PC-3 (cell line): ENCODE results near the gene ATP2B2. TPM values are rescaled to one million over a fixed set of nuclear protein-coding genes. Genes with fewer than 3 reads are reported as not detected.

ENCODE experiments used
- ATAC-seq: fragments of 200-7000 bp; cut with Tn5 transposase; 2 replicates; pipeline ENCODE4 v1.9.1; 2020; ENCODE audit warnings: mild to moderate bottlenecking, moderate library complexity
- BruUV-seq: library from RNA; stranded (reverse); fragments of 400-500 nt; replicated peaks from 2 replicates; lab custom pipeline; 2021; lab: Mats Ljungman, UMichigan
- CTCF ChIA-PET: fragments of 300-600 bp; sonication (Branson Sonifier 250); formaldehyde crosslinking; loops from one replicate; lab custom pipeline; 2022; ENCODE audit warnings: antibody characterized with exemption; lab: Charles Lee
- POLR2A ChIA-PET: fragments of 300-600 bp; sonication (Branson Sonifier 250); formaldehyde crosslinking; loops from one replicate; lab custom pipeline; 2022; ENCODE audit warnings: antibody characterized with exemption; ENCODE audit not compliant: unreplicated experiment; lab: Charles Lee
- DNase-seq: peaks from one replicate; pipeline ENCODE4 v3.0.0-alpha.2; 2015
- H2AFZ ChIP-seq: fragments of 300-600 bp; sonication (generic); 2 replicates; pipeline ENCODE4 v1.6.0; 2016; ENCODE audit warnings: antibody characterized with exemption, low read length
- H3F3A ChIP-seq: fragments of 300-600 bp; sonication (generic); one replicate; pipeline ENCODE4 v1.6.0; 2017; ENCODE audit warnings: antibody characterized with exemption, low read length, control low read depth, mild to moderate bottlenecking; ENCODE audit not compliant: unreplicated experiment
- H3K27ac ChIP-seq: fragments of 300-600 bp; sonication (generic); 2 replicates; pipeline ENCODE4 v1.5.1; 2016; ENCODE audit warnings: mild to moderate bottlenecking, low read length
- H3K27me3 ChIP-seq: fragments of 300-600 bp; sonication (generic); 2 replicates; pipeline ENCODE4 v1.6.1; 2016; ENCODE audit warnings: low read length, mixed read lengths
- H3K36me3 ChIP-seq: fragments of 300-600 bp; sonication (generic); 2 replicates; pipeline ENCODE4 v1.6.1; 2016; ENCODE audit warnings: low read depth, mixed run types, low read length, mixed read lengths
- H3K4me1 ChIP-seq: fragments of 300-600 bp; sonication (generic); 2 replicates; pipeline ENCODE4 v1.5.1; 2016; ENCODE audit warnings: low read length; ENCODE audit not compliant: insufficient read depth
- H3K4me2 ChIP-seq: fragments of 300-600 bp; sonication (generic); 2 replicates; pipeline ENCODE4 v1.6.0; 2016; ENCODE audit warnings: low read length
- H3K4me3 ChIP-seq: fragments of 300-600 bp; sonication (generic); 2 replicates; pipeline ENCODE4 v1.5.1; 2016; ENCODE audit warnings: mild to moderate bottlenecking, low read length, mixed read lengths
- H3K79me2 ChIP-seq: fragments of 300-600 bp; sonication (generic); 2 replicates; pipeline ENCODE4 v1.6.1; 2017; ENCODE audit warnings: low read length, mixed read lengths
- H3K9ac ChIP-seq: fragments of 300-600 bp; sonication (generic); 2 replicates; pipeline ENCODE4 v1.6.0; 2016; ENCODE audit warnings: mild to moderate bottlenecking, low read length
- H3K9me2 ChIP-seq: fragments of 300-600 bp; sonication (generic); replicated peaks from 2 replicates; pipeline ENCODE4 v1.6.1; 2016; ENCODE audit warnings: mixed run types, low read length, mixed read lengths
- H3K9me3 ChIP-seq: fragments of 300-600 bp; sonication (generic); 2 replicates; pipeline ENCODE4 v1.6.1; 2016; ENCODE audit warnings: low read length, mixed read lengths
- H4K20me1 ChIP-seq: fragments of 300-600 bp; sonication (generic); 2 replicates; pipeline ENCODE4 v1.6.1; 2016; ENCODE audit warnings: low read length, mixed read lengths
- CTCF ChIP-seq: fragments of 300-600 bp; sonication (generic); conservative IDR thresholded peaks from 2 replicates; pipeline ENCODE4 v1.5.1; 2017; ENCODE audit warnings: antibody characterized with exemption, low read depth, mild to moderate bottlenecking, low read length
- EZH2 ChIP-seq: fragments of 300-600 bp; sonication (generic); IDR thresholded peaks from one replicate; pipeline ENCODE4 v1.6.1; 2017; ENCODE audit warnings: antibody characterized with exemption, mild to moderate bottlenecking, low read length; ENCODE audit not compliant: unreplicated experiment
- EZH2phosphoT487 ChIP-seq: fragments of 300-600 bp; sonication (generic); IDR thresholded peaks from 2 replicates; pipeline ENCODE4 v1.6.1; 2018; ENCODE audit warnings: mild to moderate bottlenecking, antibody characterized with exemption, low read length, borderline replicate concordance
- intact Hi-C: fragments of 100-400 bp; cut with micrococcal nuclease; formaldehyde crosslinking; loops from 2 replicates; pipeline ENCODE4 v1.9.0; 2023
- total RNA-seq: library from RNA; depleted of rRNA; stranded (reverse); fragments of >200 nt; gene quantifications from 2 replicates; pipeline ENCODE4 v1.2.3, GENCODE V29; 2014

Gene ATP2B2
- total RNA-seq, 1 experiment from 2014 or later: not detected

DNA sequence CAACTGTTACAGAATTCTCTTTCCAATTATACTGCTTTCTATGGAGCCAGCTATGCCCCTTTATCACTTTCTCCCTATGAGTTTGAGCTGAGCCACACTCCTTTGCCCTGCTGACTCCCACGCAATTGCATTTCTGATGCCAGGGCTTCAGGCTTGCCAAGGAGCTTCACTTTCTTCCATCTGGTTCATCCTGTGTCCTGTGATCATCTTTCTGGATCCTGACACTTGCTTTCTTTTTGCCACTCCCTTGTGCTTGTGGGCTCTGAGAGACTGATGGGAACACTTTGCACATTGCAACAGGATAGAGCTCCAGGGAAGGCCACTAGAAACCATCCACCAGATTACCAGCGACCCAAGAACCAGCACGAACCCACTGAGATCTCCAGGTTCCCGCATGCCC, 107.5 kb downstream of the ATP2B2 start:
- no peaks in the 10 kb centered on the region for H3K4me1 ChIP-seq
- no peaks in the 10 kb centered on the region for H3F3A ChIP-seq
- no peaks in the 10 kb centered on the region for H3K27me3 ChIP-seq
- no peak for ATAC-seq
- no peak overlapping the region for H3K4me2 ChIP-seq
- no peak for DNase-seq
- TF ChIP-seq CTCF (no peak), EZH2phosphoT487 (no peak), EZH2 (no peak)
- no peak overlapping the region for H3K27ac ChIP-seq
- no peak overlapping the region for H3K9ac ChIP-seq
- ChIA-PET CTCF (no interaction called here), POLR2A (no interaction called here)
- H2AFZ ChIP-seq: no peak overlapping the region
- no peaks in the 10 kb centered on the region for H3K36me3 ChIP-seq
- intact Hi-C loops: no loop called here
- no TSS peak for BruUV-seq
- H3K9me3 ChIP-seq: no peaks in the 10 kb centered on the region
- H4K20me1 ChIP-seq: no peaks in the 10 kb centered on the region
- no peaks in the 10 kb centered on the region for H3K9me2 ChIP-seq
- no peak overlapping the region for H3K4me3 ChIP-seq
- no peaks in the 10 kb centered on the region for H3K79me2 ChIP-seq

DNA sequence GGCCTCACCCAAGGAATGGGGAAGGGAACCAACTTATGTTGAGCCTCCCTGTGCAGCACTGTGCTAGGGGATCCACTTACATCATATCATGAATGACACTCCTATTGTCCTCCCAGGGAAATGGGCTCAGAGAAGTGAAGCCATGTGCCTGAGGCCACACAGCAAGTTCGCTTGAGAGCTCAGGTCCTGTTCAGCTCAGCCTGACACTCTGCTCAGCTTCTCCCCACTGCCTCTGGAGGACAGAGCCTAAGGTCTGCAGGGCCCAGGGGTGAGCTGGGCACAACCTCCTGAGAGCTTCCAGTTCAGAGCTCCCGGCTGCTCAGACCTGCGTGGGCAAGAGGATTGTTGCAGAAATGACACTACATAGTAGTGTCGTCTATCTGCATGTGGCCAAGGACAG, 108.5 kb downstream of the ATP2B2 start:
- TF ChIP-seq EZH2: no peak
- TF ChIP-seq CTCF: no peak
- CTCF ChIA-PET: no interaction called here

GRCh38 chr3:10396083-10396482, 109.3 kb downstream of the ATP2B2 start:
- no peak overlapping the region for H3K27ac ChIP-seq
- no peaks in the 10 kb centered on the region for H3F3A ChIP-seq
- intact Hi-C loops: no loop called here
- H4K20me1 ChIP-seq: no peaks in the 10 kb centered on the region
- no peaks in the 10 kb centered on the region for H3K4me1 ChIP-seq
- H3K79me2 ChIP-seq: no peaks in the 10 kb centered on the region
- no peak overlapping the region for H2AFZ ChIP-seq
- no peak overlapping the region for H3K9ac ChIP-seq
- no peaks in the 10 kb centered on the region for H3K36me3 ChIP-seq
- DNase-seq: peak; percentile 37
- H3K27me3 ChIP-seq: no peaks in the 10 kb centered on the region
- H3K9me3 ChIP-seq: no peaks in the 10 kb centered on the region
- no TSS peak for BruUV-seq
- POLR2A ChIA-PET: no interaction called here
- CTCF ChIA-PET: no interaction called here
- H3K9me2 ChIP-seq: no peaks in the 10 kb centered on the region
- no peak for TF ChIP-seq CTCF
- TF ChIP-seq EZH2phosphoT487: no peak
- no peak for TF ChIP-seq EZH2
- no peak overlapping the region for H3K4me2 ChIP-seq
- H3K4me3 ChIP-seq: no peak overlapping the region
- ATAC-seq: no peak

More for the DNA sequence above, 108.5 kb downstream of the ATP2B2 start:
- no peaks in the 10 kb centered on the region for H3K36me3 ChIP-seq
- H3K4me2 ChIP-seq: no peak overlapping the region
- H3K9ac ChIP-seq: no peak overlapping the region
- H3F3A ChIP-seq: no peaks in the 10 kb centered on the region
- H3K79me2 ChIP-seq: no peaks in the 10 kb centered on the region
- no peak overlapping the region for H3K4me3 ChIP-seq
- no peaks in the 10 kb centered on the region for H3K27me3 ChIP-seq
- no peak overlapping the region for H2AFZ ChIP-seq
- DNase-seq: no peak
- no peaks in the 10 kb centered on the region for H3K4me1 ChIP-seq
- intact Hi-C loops: no loop called here
- H3K9me2 ChIP-seq: no peaks in the 10 kb centered on the region
- ATAC-seq: no peak
- POLR2A ChIA-PET: no interaction called here
- H3K27ac ChIP-seq: no peak overlapping the region
- no peaks in the 10 kb centered on the region for H3K9me3 ChIP-seq
- no peaks in the 10 kb centered on the region for H4K20me1 ChIP-seq
- BruUV-seq: no TSS peak
